Gastroesophageal sphincter (tissue), 3 donors: Measurements from ENCODE around the gene NR4A1.

Experiments
- POLR2A ChIP-seq, 2 donors: fragments of 450-650 bp; IDR thresholded peaks; one replicate each; pipeline ENCODE4 v1.6.1; 2017; ENCODE audit warnings: antibody characterized with exemption in 2 of 2, mild to moderate bottlenecking in 2 of 2, moderate library complexity in 1 of 2
- POLR2AphosphoS5 ChIP-seq: sonication (generic); formaldehyde crosslinking; IDR thresholded peaks from one replicate; pipeline ENCODE4 v1.6.1; 2017; ENCODE audit warnings: antibody characterized with exemption
- TF ChIP-seq, protein P1 (sequence below), 4 experiments: fragments of 200-600 bp in 2 of 4; fragments of 450-650 bp in 2 of 4; sonication (generic) in 1 of 4; IDR thresholded peaks; one replicate each; pipeline ENCODE4 v1.5.1; 2017 to 2019; ENCODE audit warnings: antibody characterized with exemption in 4 of 4, mild to moderate bottlenecking in 2 of 4, moderate library complexity in 2 of 4

DNA sequence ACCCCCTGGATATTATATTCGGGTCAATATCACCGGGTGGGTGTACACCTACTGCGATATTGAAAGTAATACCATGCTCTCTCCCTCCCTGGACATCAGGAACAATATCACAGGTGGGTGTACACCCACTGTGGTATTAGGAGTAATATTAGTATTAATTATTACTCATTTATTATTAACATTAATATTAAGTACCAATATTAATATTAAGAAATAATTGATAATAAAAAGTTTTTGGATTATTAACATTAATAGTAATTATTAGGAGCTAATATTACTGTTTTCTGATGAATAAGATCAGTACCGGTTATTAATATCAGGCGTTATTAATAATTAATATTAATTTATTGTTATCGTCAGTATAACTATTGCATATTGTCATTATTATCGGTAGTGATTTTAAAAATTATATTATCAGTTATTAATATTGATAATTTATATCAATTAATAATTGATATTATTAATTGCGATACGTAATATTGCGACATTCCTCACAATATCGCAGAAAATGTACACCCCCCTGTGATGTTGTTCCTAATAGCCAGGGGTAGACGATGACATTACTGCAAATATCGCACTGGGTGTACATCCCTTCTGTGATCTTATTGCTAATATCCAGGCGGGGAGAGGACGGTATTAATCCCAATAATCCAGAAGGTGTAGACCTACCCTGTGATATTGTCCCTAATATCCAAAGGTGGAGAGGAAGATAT, 45.2 kb downstream of the NR4A1 start:
- TF ChIP-seq, protein P1, sequence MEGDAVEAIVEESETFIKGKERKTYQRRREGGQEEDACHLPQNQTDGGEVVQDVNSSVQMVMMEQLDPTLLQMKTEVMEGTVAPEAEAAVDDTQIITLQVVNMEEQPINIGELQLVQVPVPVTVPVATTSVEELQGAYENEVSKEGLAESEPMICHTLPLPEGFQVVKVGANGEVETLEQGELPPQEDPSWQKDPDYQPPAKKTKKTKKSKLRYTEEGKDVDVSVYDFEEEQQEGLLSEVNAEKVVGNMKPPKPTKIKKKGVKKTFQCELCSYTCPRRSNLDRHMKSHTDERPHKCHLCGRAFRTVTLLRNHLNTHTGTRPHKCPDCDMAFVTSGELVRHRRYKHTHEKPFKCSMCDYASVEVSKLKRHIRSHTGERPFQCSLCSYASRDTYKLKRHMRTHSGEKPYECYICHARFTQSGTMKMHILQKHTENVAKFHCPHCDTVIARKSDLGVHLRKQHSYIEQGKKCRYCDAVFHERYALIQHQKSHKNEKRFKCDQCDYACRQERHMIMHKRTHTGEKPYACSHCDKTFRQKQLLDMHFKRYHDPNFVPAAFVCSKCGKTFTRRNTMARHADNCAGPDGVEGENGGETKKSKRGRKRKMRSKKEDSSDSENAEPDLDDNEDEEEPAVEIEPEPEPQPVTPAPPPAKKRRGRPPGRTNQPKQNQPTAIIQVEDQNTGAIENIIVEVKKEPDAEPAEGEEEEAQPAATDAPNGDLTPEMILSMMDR (IDR thresholded peaks at IDR 0.05), result no peak
- TF ChIP-seq POLR2A (IDR thresholded peaks at IDR 0.05) (no peak), POLR2AphosphoS5 (no peak)
